SW480 (cell line): ENCODE measurements around the gene CDH12.

Experiments
- DNase-seq: peaks from one replicate; pipeline ENCODE4 v3.0.0-alpha.2; 2016; ENCODE audit warnings: low spot score

Gene CDH12

DNA sequence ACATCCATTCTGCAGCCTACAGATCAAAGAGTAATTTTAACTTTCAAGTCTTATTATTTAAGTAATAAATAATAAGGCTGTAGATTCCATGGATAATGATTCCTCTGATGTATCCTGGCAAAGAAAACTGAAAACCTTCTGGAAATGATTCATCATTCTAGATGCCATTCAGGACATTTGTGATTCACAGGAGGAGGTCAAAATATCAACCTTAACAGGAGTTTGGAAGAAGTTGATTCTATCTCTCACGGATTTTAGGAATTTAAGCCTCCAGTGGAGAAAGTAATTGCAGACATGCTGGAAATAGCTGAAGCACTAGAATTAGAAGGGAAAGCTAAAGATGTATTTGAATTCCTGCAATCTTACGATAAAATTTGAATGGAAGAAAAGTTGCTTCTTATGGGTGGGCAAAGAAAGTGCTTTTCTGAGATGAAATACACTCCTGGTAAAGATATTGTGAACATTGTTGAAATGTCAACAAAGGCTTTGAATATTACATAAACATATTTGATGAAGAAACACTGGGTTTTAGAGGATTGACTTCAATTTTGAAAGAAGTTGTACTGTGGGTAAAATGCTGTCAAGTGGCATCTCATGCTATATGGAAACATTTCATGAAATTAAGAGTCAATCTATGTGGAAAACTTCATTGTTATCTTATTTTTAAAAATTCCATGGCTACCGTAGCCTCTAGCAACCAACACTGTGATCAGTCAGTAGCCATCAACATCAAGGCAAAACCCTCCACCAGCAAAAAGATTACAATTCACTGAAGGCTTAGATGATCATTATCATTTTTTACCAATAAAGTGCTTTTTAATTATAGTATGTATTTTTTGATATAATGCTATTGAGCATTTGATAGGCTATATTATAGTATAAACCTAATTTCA, 1141.0 kb downstream of the CDH12 start:
- no peak for DNase-seq

DNA sequence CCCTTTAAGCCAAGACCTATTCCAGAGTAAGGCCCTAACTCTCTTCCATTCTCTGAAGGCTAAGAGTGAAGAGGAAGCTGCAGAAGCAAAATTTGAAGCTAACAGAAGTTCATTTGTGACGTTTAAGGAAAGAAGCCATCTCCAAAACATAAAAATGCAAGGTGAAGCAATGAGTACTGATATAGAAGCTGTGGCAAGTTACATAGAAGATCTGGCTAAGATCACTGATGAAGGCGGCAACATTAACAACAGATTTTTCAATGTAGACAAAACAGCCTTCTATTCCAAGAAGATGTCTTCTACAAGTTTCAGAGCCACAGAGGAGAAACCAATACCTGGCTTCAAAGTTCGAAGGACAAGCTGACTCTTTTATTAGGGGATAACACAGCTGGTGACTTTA, 1143.4 kb downstream of the CDH12 start:
- no peak for DNase-seq

DNA sequence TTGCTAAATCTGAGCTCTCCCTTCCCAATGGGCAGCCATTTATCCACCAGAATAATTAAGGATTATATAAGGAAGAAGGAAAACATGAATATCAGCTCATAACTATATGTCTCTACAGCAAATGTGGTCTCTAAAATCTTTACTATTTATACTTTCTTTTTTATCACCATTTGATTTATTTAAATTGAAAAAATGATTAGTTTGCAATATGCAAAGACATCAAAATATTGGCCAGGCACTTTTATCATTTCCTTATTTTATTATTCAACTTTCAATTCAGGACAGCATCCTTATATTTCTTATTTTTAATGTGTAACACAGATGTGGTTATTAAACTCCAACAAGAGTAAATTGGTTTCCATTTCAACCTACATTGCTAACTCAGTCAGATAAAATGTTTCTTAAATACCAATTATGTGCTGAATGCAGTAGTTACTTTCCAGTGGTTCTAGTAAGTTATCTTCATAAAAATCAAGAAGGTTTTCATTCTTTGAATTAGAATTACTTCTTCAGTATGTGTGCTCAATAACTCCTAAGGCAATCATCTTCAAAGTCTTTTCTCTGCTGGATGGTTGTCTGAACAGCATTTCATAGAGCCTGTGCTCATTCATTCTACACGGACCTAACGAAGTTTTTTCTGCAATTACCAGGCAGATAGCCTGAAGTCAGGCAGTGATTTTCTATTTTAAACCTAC, 1148.0 kb downstream of the CDH12 start:
- no peak for DNase-seq

DNA sequence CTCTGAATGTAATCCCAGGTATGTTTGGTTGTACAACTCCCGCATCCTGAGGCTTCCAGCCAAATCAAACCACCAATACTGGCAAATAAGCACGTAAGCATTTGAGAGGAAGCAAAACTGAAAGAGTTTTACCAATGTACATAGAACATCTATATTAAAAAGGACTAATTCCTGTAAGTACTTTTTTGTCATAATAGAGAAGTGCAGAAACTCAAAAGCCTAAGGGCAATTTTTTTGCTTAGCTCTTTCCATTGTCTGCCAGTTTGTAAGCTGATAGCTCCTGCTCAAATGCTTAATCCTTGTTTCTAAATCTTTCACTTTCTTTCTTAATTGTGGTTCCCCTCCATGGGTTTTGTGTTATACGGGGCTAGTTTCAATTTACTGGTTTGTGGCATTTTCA, 1151.8 kb downstream of the CDH12 start:
- no peak for DNase-seq
